RKO (cell line): Measurements from ENCODE around the gene CCDC102B.
"Not testable (repeated sequence)": the region's sequence is repeated elsewhere in the genome, so short reads cannot be mapped to it uniquely, and the experiment has no call there.

Experiments used
- DNase-seq: peaks from one replicate; pipeline ENCODE4 v3.0.0-alpha.2; 2016; ENCODE audit warnings: low spot score

The CCDC102B gene

GRCh38 chr18:68979737-68980136 lies 181.9 kb downstream of the CCDC102B start:
- DNase-seq = no peak

- no peak for DNase-seq
Measured at GRCh38 chr18:68983126-68983525, 185.2 kb downstream of the CCDC102B start.

- DNase-seq = no peak
Measured at GRCh38 chr18:68984342-68984741, 186.5 kb downstream of the CCDC102B start.

- no peak for DNase-seq
Measured at GRCh38 chr18:68985172-68985820, 187.4 kb downstream of the CCDC102B start.

GRCh38 chr18:68991286-68991685 lies 193.4 kb downstream of the CCDC102B start:
- no peak for DNase-seq

GRCh38 chr18:68992719-68993482 lies 195.0 kb downstream of the CCDC102B start:
- no peak for DNase-seq

- no peak for DNase-seq
Measured at GRCh38 chr18:68995675-68996074, 197.8 kb downstream of the CCDC102B start.

GRCh38 chr18:68997845-68998244 lies 200.0 kb downstream of the CCDC102B start:
- no peak for DNase-seq

GRCh38 chr18:69000366-69000765 lies 202.5 kb downstream of the CCDC102B start:
- peak; percentile 10 for DNase-seq

GRCh38 chr18:69002233-69002632 lies 204.4 kb downstream of the CCDC102B start:
- DNase-seq = no peak

- DNase-seq = not testable (repeated sequence)
Measured at GRCh38 chr18:69006212-69006611, 208.3 kb downstream of the CCDC102B start.

GRCh38 chr18:69008538-69008937 lies 210.7 kb downstream of the CCDC102B start:
- no peak for DNase-seq

- no peak for DNase-seq
Measured at GRCh38 chr18:69021211-69021805, 223.4 kb downstream of the CCDC102B start.

- DNase-seq = no peak
Measured at GRCh38 chr18:69022426-69022825, 224.5 kb downstream of the CCDC102B start.

GRCh38 chr18:69031571-69031970 lies 233.7 kb downstream of the CCDC102B start:
- no peak for DNase-seq

- no peak for DNase-seq
Measured at GRCh38 chr18:69032009-69032408, 234.1 kb downstream of the CCDC102B start.

- DNase-seq = no peak
Measured at GRCh38 chr18:69035756-69036155, 237.9 kb downstream of the CCDC102B start.

- DNase-seq = no peak
Measured at GRCh38 chr18:69044215-69044614, 246.3 kb downstream of the CCDC102B start.

- no peak for DNase-seq
Measured at GRCh38 chr18:69064063-69064462, 266.2 kb downstream of the CCDC102B start.

- no peak for DNase-seq
Measured at GRCh38 chr18:69067048-69067447, 269.2 kb downstream of the CCDC102B start.

- DNase-seq = no peak
Measured at GRCh38 chr18:69071680-69072079, 273.8 kb downstream of the CCDC102B start.

- DNase-seq = no peak
Measured at GRCh38 chr18:69081846-69082245, 284.0 kb downstream of the CCDC102B start.

GRCh38 chr18:69082499-69082898 lies 284.6 kb downstream of the CCDC102B start:
- no peak for DNase-seq
